ENCODE data around the gene SAV1. TPM values are rescaled to one million over a fixed set of nuclear protein-coding genes. Genes with fewer than 3 reads are reported as not detected.

Gene SAV1
- total RNA-seq, 1 donor from 2014 or later, result 22.6 TPM

DNA sequence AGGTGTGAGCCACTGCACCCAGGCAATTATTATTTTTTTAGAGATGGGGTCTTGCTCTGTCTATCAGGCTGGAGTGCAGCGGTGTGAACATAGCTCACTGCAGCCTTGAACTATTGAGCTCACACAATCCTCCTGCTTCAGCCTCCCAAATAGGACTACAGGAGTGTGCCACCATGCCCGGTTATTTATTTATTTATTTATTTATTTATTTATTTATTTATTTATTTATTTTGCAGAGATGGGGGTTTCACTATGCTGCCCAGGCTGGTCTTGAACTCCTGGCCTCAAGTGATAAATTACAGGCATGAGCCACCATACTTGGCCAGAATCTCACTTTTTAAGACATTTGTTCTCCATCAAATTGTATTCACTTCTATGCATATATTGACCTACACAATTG is 51.8 kb downstream of the SAV1 start:
- DNase-seq, result no peak
- intact Hi-C loops (cut with DNase I), result loop anchor here (5.0 kb wide), 1 partner anchor 91 kb away; no protein-coding TSS in a partner anchor

GRCh38 chr14:50615552-50615951 is 52.6 kb downstream of the SAV1 start:
- DNase-seq, result no peak
- intact Hi-C loops (cut with DNase I), result loop anchor here (5.0 kb wide), 1 partner anchor 92 kb away; no protein-coding TSS in a partner anchor
- ATAC-seq (ENCODE audit: poor library complexity), result no peak

More for the DNA sequence above, 51.8 kb downstream of the SAV1 start:
- ATAC-seq (ENCODE audit: poor library complexity), result no peak

DNA sequence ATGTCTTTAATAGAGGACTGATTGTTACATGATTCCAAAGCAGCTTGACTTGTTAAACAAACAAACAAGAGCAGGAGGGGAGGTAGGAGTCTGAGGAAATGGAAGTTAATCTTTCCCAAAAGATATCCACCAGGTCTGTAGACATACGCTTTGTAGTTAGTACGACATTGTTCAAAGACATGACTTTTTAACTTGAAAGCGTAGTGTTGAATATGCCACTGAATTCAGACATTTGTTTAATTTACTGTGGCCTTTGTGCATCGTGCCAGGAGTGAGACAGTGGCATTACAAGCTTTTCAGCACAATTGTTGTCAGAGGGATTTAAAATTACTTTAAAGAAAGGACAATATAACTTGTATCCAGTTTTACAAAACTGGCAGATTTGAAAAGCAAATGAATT is 53.0 kb downstream of the SAV1 start:
- intact Hi-C loops (cut with DNase I), result loop anchor here (5.0 kb wide), 1 partner anchor 92 kb away; no protein-coding TSS in a partner anchor
- DNase-seq, result no peak
- ATAC-seq (ENCODE audit: poor library complexity), result no peak

- intact Hi-C loops (cut with DNase I), result no loop called here
- no peak for ATAC-seq (ENCODE audit: poor library complexity)
- DNase-seq, result no peak
These were observed 55.3 kb downstream of the SAV1 start for GRCh38 chr14:50612806-50613205.

- ATAC-seq (ENCODE audit: poor library complexity) (no peak), DNase-seq (no peak)
- intact Hi-C loops (cut with DNase I), result no loop called here
These were observed 57.6 kb downstream of the SAV1 start for GRCh38 chr14:50610465-50610864.

DNA sequence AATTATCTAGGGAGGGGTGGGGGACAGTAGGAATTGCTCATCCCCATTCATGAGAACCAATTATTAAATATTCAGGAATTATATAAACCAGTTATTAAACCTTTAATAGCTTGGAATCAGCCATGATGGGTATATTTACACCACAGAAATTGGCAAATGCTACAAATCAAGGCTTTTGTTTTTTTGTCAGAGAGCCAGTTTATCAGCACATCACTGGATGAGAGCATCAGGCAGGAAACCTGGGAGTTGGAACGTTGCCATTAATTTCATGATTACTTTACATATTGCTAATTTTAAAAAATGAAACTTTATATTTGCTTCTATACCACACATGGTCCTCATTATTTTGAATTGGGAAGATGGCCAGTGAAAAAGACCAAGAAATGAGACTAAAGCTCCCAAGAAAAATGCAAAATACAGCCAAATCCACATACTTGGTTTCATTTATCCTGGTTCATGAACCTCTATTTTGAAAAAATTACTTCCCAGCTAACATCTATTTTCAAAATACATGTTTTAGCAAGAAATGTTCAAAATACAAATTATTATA is 59.7 kb downstream of the SAV1 start:
- no peak for DNase-seq
- ATAC-seq (ENCODE audit: poor library complexity), result no peak
- intact Hi-C loops (cut with DNase I), result no loop called here

GRCh38 chr14:50607761-50608160 is 60.3 kb downstream of the SAV1 start:
- intact Hi-C loops (cut with DNase I), result no loop called here
- ATAC-seq (ENCODE audit: poor library complexity) (no peak), DNase-seq (no peak)

DNA sequence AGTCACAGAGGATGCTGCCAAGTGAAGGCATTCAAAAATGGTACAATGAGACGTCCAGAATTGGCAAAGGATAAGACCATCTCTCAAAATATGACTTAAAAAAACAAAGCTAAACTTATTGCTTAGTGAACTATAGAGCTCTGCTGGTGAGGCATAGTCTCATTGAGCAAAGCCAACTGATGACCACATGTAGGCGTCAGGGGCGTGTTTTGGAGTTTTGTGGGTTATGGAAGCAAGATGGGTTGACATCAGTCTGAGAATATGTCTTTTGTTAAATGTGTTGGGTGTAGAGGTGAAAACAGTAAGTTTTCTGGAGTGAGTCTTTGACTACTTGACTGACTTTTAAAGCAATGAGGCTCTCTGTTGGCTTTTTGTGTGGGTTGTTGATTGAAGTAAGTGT is 60.9 kb downstream of the SAV1 start:
- intact Hi-C loops (cut with DNase I), result no loop called here
- ATAC-seq (ENCODE audit: poor library complexity), result no peak

GRCh38 chr14:50606468-50606867 is 61.6 kb downstream of the SAV1 start:
- DNase-seq (no peak), ATAC-seq (ENCODE audit: poor library complexity) (no peak)
- intact Hi-C loops (cut with DNase I), result no loop called here

More for the DNA sequence above, 60.9 kb downstream of the SAV1 start:
- no peak for DNase-seq

DNA sequence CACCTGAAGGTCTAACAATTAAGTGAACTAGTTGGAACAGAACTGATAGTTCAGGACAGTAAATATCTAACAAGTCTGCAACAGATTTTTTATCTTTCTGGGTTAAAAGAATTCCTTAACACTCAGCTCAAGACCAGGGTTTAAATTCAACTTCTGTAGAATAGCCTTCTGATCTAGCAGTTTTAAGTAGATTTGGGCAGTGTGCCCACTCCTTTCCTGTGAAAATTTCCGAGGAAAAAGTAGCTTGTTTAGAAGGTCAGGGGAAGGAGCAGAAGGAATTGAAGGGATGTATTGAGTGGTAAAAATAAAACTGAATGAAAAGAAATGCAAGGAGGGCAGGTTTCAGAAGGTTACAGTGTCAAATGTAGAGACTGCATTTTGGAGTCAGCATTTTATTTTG is 62.3 kb downstream of the SAV1 start:
- intact Hi-C loops (cut with DNase I), result no loop called here
- ATAC-seq (ENCODE audit: poor library complexity), result no peak

DNA sequence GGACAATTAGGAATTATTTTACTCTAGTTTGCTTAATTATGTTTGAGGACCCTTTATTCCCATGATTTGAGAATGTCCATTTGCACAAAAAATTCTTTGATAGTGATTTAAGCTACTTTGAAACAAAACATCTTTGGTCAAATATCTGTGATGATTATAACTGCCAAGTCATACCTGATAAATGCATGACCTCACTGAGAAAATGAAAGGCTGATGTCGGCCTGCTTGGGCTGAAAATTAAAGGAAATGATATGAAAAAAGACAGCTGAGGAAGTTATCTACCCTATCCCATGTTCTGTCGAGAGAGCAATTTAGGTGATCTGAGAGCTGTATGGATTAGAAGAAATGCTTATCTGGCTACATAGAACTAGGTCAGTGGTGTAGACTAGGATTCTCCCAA is 64.5 kb downstream of the SAV1 start:
- ATAC-seq (ENCODE audit: poor library complexity) (no peak), DNase-seq (no peak)
- intact Hi-C loops (cut with DNase I), result loop anchor here (5.0 kb wide), 1 partner anchor 174 kb away; no protein-coding TSS in a partner anchor

More for the DNA sequence above, 62.3 kb downstream of the SAV1 start:
- no peak for DNase-seq

DNA sequence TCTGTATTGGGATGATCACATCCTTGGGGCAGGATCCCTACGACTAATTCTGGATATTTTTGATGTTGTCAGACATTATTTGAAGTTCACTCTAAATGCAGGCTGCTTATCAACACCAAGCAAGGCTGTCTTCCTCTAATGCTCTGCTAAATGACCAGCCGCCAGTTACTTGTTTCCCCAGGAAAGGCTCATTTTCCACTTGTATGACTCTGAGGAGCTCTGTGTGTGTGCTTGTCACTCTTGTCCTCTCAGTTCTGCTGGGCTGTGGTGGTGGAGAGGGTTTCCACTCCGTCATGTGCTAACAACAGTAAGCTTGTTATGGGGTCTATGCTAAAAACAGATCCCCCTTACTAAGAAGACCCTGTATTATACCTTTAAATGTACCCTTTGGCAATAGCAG is 66.1 kb downstream of the SAV1 start:
- intact Hi-C loops (cut with DNase I), result loop anchor here (5.0 kb wide), 1 partner anchor 175 kb away; no protein-coding TSS in a partner anchor
- no peak for DNase-seq
- no peak for ATAC-seq (ENCODE audit: poor library complexity)

- DNase-seq (no peak), ATAC-seq (ENCODE audit: poor library complexity) (no peak)
- intact Hi-C loops (cut with DNase I), result loop anchor here (5.0 kb wide), 1 partner anchor 176 kb away; no protein-coding TSS in a partner anchor
These were observed 66.7 kb downstream of the SAV1 start for GRCh38 chr14:50601394-50601793.

- intact Hi-C loops (cut with DNase I), result loop anchor here (5.0 kb wide), 1 partner anchor 176 kb away; no protein-coding TSS in a partner anchor
- ATAC-seq (ENCODE audit: poor library complexity) (peak; percentile 58), DNase-seq (no peak)
These were observed 67.3 kb downstream of the SAV1 start for GRCh38 chr14:50600849-50601248.

DNA sequence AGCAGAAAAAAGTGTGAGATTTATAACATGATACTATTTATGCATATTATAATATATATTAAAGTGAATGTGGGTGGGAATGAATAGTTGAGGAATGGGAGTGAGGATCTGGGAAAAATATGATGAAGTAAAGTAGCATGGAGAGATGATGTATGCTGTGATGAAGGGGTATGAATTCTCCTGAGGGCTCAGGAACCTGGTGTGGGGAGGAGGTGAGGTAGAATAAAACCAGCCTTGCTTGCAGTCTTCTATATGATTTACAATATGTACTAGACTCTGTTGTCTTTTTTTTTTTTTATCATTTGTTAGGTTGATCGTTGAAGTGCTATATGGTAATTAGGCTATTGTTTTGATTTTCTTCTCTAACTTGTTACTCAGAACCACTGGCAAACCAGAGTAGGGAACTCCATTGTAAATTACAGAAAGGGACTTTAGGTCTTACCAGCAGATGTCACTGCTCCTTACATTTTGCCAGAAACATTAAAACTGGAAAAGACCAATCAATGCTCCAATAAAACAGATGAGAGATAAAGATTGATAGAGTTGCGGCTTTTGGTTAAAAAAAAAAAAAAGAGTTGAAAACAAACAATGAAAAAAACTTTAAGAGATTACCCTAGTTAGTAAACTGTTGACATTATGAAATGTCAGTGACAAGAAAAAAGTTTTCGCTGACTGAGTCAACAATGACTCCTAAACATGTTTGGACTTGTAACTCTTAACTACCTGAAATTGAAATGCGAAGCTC is 68.2 kb downstream of the SAV1 start:
- intact Hi-C loops (cut with DNase I), result loop anchor here (5.0 to 10.0 kb wide), 2 partner anchors 177 to 255 kb away; no protein-coding TSS in a partner anchor
- no peak for DNase-seq
- peak; percentile 61 for ATAC-seq (ENCODE audit: poor library complexity)

GRCh38 chr14:50598765-50599164 is 69.3 kb downstream of the SAV1 start:
- intact Hi-C loops (cut with DNase I), result loop anchor here (10.0 kb wide), 1 partner anchor 256 kb away; no protein-coding TSS in a partner anchor
- ATAC-seq (ENCODE audit: poor library complexity) (no peak), DNase-seq (no peak)

DNA sequence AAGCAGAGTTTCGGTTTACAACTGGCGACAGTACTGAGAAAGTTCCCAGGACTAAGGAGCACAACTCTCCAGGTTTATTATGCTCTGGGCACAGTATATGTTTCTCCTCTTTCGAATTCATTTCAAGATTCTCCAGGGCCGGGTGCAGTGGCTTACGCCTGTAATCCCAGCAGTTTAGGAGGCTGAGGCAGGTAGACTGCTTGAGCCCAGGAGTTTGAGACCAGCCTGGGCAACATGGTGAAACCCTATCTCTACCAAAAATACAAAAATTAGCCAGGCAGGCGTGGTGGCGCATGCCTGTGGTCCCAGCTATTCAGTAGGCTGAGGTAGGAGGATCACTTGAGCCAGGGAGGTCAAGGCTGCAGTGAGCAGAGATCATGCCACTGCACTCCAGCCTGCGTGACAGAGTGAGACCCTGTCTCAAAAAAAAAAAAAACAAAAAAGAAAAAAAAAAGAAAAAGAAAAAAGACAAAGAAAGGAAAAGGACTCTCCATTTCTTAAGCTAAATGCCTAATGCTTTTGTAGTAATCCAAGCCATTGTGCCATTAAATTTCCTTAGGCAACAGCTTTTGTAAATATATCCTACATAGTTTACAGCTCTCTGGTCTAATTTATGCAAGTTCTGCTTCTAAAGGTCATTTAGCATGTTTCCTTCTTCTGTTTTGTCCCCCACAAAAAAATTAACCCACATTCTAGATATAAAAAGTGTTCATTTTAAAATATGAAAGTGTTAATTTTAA is 73.4 kb downstream of the SAV1 start:
- ATAC-seq (ENCODE audit: poor library complexity) (no peak), DNase-seq (no peak)
- intact Hi-C loops (cut with DNase I), result loop anchor here (10.0 kb wide), 1 partner anchor 260 kb away; no protein-coding TSS in a partner anchor

- intact Hi-C loops (cut with DNase I), result loop anchor here (10.0 kb wide), 1 partner anchor 264 kb away; no protein-coding TSS in a partner anchor
- DNase-seq (no peak), ATAC-seq (ENCODE audit: poor library complexity) (no peak)
These were observed 77.6 kb downstream of the SAV1 start for GRCh38 chr14:50590464-50590863.
